Dedifferentiated amniotic fluid mesenchymal stem cell (primary cell): Measurements from ENCODE around the gene ZBED4.
A peak's percentile ranks its signal among the peaks of the same experiment; 100 is the strongest.

Experiments
- DNase-seq: peaks from one replicate; pipeline ENCODE4 v3.0.0-alpha.2; 2016; ENCODE audit errors: extremely low spot score

The ZBED4 gene

DNA sequence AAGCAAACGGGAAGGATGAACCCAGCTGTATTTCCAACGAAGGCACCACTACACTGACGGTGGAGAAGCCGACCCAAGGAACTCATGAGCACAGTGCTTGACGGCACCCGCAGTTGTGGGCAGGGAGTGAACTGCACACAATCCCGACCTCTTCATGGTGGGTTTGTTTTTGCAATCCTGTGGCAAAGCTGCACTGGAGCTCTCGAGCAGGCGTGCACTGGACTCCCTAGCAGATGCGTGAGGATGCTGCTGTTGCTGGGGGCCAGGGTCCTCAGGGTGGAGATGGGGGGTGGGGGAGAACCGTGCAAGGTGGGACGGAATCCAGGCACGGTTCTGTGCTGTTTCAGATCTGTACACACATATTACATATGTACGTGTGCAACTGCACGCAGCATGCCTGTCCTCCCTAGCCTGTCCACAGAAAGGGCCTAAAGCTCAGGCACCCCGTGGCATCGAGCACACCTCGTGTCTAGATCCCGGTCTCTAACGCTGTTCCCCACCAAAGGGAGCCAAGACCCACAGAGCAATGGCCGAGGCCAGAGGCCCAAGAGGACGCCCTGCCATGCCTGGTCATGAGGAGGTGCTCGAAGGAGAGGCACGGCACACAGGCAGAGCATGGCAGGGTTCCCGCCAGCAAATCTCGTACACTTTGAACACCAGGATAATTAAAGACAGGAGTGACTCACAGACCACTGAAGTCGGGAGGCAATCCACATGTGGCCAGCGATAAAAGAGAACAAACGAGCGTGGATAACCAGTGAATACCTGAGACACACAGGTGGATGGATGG lies 47.0 kb downstream of the ZBED4 start:
- DNase-seq, result no peak

DNA sequence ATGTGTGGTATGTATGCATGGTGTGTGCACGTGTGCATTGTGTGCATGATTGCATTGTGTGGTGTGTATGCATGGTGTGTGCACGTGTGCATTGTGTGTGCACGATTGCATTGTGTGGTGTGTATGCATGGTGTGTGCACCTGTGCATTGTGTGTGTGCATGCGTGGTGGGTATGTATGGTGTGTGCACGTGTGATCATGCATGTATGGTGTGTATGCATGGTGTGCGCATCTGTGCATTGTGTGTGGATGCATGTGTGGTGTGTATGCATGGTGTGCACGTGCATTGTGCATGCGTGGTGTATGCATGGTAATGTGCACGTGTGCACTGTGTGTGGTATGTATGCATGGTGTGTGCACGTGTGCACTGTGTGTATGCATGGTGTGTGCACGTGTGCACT lies 47.8 kb downstream of the ZBED4 start:
- DNase-seq, result no peak

DNA sequence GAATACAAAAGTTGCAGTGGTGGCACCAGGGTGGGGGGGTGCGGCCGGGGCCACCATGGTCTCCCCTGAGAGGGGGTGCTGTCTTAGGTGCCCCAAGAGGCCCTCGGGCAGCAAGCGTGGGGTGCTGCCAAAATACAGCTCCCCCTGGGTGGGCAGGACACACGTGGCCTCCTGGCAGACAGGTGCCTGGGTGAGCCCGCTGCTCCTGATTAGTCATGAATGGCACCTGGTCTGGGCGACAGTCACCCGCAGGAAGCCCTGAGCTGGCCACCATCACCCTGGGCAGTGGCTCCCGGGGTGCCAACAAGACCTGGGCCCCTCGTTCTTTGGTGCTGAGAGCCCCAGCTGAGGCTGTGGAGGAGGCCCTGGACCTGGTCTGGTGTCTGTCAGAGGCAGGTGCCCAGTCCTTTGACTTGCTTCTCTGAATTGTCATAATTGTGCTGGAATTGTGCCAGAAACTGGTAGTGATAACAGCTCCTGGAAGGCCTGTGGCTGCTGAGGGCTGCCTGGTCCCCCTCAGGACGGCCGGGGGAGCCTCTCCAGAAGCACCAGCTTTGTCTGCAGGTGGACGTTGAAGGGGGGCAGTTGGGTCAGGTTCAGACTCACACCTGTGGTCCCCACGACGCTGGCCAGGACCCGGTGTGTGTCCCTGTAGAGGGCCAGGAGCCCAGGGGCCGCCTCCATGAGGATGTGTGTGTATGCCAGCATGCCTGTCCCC lies 49.8 kb downstream of the ZBED4 start:
- DNase-seq, result no peak

DNA sequence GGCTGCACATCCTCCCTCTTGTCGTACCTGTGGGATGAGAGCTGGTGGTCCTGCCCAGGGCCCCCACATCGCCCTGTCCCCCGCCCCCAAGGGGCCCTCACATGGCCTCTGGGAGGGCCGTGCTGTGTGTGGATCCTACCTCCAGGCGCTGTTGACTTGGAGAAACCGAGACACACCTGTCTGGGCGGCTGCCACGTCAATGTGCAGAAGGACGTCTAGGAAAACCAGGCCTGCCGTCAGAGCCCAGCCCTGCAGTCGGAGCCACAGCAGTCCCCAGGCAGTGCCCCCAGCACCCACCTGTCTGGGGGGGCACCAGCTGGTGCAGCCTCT lies 50.4 kb downstream of the ZBED4 start:
- DNase-seq, result no peak

DNA sequence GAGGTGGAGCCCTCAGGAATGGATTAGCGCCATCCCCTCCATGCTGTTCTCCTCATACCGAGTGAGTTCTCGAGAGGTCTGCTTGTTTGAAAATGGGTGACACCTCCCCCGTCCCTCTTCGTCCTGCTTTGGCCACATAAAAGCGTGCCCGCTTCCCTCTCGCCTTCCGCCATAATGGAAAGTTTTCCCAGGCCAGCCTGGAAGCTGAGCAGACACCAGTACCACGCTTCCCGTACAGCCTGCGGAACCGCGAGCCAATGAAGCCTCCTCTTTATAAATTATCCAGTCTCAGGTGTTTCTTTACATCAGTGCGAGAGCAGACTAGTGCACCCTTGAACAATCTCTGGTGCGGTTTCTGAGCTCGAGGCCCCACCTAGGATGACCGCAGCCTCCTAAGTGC lies 51.8 kb downstream of the ZBED4 start:
- no peak for DNase-seq

DNA sequence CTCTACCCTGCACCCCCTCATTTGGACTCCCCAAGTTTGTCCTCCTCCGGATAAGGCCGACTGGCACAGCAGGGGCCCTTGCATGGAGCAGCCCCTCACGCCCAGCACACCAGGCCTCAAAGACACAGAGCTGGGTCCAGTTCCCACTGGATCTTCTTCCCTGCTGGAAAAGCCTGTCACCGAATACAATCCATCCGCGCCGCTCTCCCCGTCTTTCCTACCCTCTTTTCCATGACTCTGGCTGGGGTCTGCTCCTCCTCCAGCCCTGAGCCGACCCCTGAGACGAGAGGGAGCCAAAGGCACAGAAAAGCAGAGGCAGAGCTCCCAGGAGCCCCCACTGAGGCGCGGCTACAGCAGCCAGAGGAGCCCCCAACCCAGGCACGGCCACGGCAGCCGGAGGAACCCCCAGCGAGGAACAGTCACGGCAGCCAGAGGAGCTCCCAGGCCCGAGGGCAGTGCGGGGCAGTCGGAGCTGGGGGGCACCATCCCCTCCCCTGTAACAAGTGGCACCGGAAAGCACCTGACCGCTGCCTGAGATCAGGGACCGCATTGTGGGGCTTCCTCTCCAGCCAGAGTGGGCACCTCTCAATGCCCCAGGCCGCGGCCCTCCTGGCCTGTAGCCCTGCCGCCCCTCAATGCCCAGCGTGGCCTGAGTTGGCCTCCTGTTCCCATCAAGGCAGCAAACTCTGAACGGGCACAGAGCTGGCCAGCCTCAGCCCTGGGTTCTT lies 52.6 kb downstream of the ZBED4 start:
- no peak for DNase-seq

DNA sequence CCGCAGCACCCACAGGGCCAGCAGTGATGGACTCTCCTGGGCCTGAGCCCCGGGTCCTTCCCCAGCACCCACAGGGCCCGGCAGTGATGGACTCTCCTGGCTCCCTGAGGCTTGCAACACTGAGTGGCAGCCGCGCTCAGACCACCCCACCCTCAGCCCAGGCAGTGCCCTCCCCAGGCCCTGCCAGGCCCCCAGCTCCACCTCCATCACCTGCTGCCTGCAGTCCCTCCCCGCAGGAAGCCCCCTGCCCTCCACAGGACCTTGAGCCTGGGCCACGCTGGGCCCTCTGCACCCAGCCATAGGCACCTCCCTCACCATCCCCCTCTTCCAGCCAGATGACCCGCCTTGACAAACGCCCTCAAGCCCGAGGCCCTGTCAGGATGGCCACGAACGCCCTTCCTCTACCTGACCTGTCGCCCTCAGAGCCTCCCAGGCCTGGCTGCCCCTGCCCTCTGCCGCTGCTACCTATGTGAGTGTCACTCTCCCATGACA lies 53.2 kb downstream of the ZBED4 start:
- DNase-seq, result no peak

DNA sequence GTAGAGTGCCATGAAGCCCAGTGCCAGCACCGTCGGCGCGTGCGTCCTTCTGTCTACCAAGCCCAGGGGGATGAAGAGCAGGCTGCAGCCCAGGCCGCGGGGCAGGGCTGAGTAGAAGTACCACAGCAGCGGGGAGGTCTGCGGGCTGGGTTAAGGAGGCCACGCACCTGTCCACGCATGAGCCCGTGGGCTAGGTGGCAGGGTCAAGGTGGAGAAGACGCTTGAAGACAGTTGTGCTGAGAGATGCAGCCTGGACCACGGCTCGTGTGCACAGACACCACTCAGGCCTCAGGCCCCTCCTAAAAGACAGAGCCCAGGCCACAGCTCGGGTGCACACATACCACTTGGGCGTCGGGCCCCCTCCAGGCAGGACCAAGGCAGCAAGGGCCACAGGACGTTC lies 54.2 kb downstream of the ZBED4 start:
- no peak for DNase-seq

DNA sequence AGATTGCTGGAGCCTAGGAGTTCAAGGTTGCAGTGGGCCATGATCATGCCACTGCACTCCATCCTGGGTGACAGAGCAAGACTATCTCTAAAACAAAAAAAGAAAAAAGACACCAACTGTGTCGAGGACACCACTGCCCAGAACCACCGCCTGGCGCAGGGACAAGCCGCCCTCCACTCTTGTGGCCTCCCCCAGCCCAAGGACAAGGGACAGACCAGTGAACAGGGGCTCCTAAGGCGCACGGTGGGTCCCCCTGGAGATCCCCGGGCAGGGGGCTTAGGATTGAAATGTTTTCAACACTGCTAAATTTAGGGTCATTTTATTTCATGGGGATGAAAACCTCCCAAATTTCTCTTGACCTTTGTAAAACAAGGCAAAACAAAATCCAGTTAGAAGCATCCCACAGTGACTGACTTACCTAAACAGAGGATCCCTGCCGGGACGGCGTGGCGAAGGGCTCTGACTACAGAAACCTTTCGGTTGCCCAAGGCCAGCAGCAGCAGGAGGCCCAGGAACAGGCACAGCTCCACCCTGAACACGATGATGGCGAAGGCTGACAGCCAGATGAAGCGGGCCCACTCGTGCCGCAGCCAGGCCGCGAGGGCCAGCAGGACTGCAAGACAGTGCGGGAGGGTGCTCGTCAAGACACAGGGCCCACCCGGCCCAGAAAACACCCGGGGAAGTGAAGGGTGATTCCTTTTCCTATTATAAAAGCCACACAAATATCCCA lies 56.0 kb downstream of the ZBED4 start:
- DNase-seq, result no peak

DNA sequence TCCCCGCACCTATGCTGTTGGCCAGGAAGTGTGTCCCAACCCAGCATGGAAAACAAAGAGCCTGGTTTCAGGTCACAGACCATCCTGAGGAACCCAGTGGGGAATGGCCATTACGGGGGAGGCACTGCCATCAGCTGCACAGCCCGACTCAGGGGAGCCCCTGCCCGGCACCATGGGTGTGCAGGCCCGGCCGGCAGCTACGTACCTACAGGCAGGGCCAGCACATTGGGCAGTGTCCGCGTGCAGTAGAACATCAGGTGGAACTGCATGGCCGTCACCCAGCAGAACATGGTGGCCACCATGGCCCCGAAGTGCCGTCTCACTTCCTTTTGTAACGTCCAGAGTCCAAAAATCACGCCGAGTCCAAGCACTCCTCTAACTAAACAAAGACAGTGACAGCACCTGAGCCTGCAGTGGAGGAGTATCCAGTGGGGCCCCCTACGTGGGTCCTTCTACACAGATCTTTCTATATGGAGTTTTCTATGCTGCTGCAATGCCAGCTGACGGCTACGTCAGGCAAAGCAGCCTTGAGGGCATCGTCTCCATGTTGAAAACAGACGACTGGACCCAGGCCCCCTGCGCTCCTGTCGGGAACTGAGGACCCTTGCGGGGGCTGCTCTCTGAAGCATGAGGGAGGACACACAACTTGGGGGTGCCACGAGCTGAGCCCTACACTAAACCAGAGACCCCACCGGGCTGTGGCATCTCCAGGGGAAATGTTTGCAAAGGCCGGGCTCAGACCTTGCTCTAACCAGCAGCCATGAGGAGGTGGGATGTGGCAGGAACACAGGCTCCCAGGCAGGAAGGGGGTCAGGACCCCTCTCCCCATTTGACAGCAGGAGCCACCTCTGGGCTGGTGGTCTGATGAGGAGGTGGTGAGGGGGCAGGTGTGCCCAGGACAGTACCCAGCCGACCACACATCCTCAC lies 56.8 kb downstream of the ZBED4 start:
- no peak for DNase-seq

DNA sequence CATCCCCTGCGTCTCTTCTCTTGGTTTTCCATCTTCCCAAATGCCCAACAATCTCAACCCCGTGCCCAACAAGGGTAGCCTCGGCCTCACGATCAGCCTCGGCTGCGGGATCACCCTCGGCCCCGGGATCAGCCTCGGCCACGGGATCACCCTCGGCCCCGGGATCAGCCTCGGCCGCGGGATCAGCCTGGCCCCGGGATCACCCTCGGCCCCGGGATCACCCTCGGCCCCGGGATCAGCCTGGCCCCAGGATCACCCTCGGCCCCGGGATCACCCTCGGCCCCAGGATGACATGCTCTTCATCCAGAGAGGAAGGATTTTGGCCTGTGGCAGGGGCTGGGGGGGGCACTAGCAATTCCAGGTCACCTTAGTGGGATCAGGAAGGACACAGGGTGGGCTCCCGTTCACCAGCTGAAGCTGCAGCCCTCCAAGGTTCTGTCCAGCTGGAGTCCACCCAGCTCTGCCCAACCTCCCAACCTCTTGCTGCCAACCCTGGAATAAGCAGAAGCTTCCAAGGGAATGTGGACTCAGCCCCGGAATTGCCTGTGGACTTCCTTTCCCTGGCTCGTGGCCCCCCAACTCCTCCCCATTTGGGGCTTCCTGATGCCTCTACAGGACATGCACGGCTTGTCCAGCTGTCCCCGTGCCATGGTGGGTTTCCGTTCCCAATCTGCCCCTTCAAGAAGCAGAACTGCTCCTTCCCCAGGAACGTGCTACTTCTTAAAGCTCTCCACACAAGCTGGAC lies 58.4 kb downstream of the ZBED4 start:
- no peak for DNase-seq

DNA sequence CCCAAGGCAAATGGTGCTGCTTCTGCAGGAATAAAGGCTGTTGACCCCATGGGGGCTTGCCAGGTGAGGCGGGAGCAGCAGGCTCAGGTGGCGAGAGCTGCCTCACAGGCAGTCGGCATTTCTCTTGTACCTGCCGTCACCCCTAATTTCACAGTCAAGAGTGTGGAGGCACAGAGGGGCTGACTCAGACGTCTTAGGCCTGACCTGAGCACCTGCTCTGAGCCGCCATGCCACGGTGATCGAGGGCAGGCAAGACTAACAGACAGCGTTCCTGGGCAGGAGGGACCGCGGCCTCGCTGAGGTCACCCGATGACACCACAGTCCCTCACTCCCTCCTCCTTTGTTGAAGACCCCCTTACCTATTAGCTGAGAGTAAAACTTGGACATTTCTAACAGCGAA lies 59.4 kb downstream of the ZBED4 start:
- DNase-seq, result no peak

DNA sequence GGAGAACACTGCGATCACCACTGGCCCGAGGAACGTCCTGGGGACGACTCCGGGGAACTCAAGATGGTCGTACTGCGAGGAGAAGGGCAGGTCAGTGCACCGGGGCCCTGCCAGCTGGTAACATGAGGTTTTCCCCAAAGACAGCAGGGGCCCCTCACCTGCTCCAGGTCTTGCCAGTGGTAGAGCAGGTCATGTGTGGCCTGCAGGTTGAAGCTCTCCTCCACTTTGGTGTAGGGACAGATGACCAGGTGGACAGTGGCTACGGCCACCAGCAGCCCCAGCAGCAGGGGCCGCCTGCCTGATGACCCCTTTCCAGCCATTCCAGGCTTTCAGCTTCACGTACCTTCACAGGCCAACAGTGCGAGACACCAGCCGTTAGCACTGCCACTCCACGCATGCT lies 59.8 kb downstream of the ZBED4 start:
- no peak for DNase-seq

DNA sequence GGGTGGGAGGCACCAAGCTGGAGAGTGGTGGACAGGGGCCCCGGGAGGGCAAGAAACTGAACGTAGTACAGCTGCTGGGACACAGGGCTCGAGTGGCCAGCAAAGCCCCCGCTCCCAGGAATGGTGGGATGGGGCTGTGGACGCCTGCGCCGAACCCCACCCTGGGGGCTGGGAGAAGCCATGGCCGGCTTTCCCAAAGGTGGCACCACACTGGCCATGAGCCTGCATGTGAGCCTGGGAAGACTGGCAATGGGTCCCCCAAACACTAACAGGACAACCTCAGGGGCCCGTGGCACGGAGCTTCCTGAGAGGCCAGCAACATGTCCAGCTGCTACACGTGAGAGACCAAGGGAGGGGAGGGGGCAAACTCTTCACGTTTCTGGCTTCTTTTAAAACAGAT lies 60.6 kb downstream of the ZBED4 start:
- DNase-seq, result no peak

DNA sequence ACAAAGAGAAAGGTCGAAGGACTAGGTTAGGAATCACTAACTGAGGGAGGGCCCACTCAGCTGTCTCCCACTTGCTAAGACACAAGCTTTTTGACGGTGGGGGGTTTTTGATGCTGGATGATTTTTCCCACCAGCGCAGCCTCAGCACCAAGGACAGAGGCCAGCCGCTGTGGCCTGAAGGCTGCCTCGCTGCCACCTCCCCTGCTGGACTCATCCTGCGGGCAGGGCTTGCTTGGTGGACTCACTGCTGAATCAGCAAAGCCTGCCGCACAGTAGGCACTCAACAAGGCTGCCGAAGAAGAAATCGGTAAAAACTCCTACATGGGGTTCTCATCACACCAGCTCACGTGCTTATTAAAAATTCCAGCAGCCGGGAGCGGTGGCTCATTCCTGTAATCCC lies 62.0 kb downstream of the ZBED4 start:
- no peak for DNase-seq

DNA sequence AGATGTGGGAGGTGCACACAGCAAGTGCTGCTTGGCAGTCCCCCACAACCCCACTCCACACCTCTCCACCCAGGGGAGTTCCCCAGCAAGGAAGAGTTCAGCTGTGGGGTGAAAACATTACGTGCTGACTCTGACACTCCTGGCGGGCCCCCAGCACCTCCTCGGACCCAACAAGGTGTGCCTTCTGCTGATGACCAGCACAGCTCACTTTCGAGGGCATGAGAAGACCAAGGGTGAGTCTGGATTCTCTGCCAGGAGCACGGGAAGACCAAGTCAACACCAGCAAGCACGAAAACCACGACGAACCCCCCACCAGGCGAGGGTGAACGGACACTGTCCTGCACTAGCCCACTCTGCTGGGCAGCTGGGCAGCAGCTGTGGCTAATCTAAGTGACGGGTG lies 63.2 kb downstream of the ZBED4 start:
- DNase-seq, result no peak

DNA sequence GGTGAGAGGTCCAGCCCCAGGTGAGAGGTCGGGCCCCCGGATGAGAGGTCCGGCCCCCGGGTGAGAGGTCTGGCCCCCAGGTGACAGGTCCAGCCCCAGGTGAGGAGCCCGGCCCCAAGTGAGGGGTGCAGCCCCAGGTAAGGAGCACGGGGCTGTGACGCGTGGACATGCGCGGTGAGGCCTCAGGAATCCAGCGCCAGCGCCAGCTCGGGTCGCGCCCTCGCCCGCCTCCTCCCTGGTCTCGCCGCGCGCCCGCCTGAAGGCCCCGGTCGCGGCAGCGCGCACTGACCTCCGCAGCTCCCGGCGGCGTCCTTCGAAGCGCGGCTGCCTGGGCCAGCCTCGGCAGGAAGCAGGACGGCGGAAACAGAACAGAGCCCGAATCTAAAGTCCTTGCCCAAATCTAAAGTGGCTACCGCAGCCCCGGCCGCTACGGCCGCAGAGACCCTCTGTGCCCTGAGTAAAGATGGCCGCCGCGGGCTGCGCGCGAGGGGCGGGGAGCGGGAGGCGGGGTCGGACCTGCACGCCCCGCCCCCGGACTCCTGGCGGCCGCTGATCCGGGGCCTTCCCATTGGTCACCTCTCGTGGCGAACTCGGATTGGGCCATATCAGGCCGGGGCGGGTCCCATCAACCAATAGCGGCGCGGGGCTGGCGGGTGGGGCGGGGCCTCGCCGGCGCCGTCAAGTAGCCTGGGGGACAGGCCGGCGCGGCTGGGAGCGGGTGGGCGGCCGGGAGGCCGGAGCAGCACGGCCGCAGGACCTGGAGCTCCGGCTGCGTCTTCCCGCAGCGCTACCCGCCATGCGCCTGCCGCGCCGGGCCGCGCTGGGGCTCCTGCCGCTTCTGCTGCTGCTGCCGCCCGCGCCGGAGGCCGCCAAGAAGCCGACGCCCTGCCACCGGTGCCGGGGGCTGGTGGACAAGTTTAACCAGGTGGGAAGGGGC lies 64.6 kb downstream of the ZBED4 start, which contains the start of the genes ALG12 and CRELD2:
ALG12 (minus strand) TSS at position 465 of the 937 bp plus-strand sequence. CDS start 4,673 bp downstream, outside the sequence.
CRELD2 (plus strand) TSS at position 661 of the 937 bp plus-strand sequence; CDS start at position 797, 136 bp downstream.
- peak; percentile 96 for DNase-seq

DNA sequence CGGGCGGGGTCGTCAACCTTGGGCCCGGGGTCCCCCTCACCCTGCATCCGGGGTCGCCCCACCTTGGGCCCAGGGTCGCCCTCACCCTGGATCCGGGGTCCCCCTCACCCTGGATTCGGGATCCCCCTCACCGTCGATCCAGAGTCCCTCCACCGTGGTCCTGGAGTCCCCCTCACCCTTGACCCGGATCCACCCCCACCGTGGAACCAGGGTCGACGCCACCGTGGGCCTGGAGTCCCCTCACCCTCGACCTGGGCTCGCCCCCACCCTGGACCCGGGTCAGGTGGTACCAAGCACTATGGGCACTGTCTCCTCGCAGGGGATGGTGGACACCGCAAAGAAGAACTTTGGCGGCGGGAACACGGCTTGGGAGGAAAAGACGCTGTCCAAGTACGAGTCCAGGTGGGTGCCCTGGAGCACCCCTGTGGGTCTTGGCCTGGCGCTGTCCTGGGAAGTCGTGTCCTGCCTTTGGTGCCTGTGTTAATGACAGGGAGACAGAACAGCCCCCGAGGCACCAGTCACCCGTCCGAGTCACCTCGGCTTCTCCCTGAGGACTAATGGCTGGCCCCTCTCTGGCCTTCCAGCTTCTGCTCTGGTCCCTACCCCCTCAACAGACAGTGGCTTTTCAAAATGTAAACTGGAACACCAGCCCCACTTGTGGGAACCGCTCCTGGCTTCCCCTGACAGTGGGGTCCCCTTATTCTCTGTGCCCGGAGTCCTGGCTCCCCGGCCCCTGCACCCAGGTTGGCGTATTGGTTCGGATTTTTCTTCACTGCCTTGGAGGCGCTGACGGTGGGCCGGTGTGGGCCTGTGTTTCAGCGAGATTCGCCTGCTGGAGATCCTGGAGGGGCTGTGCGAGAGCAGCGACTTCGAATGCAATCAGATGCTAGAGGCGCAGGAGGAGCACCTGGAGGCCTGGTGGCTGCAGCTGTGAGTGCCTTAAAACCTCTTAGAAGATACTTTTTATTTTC lies 65.6 kb downstream of the ZBED4 start:
- no peak for DNase-seq
